GM13976 (cell line): Measurements from ENCODE around the gene NABP1.

ENCODE experiments used
- DNase-seq: peaks from one replicate; pipeline ENCODE4 v3.0.0; 2012; ENCODE audit warnings: low spot score
- CTCF ChIP-seq: IDR thresholded peaks from 2 replicates; pipeline ENCODE4 v1.5.1; 2012; ENCODE audit warnings: borderline replicate concordance, mild to moderate bottlenecking; ENCODE audit not compliant: insufficient read depth; ENCODE audit errors: extremely low read depth, missing control alignments, control extremely low read depth
- in situ Hi-C: fragments of 300-500 bp; cut with MboI; formaldehyde crosslinking; loops from one replicate; pipeline ENCODE4 v1.12.0; 2022; ENCODE audit warnings: low sequenced_read_pairs, mixed read lengths, inconsistent platforms; ENCODE audit not compliant: unreplicated experiment

NABP1 gene

GRCh38 chr2:191649519-191649918 lies 28.4 kb upstream of the NABP1 start:
- in situ Hi-C loops: no loop called here
- no peak for TF ChIP-seq CTCF

GRCh38 chr2:191650896-191651773 lies 26.8 kb upstream of the NABP1 start:
- in situ Hi-C loops: no loop called here
- peak; percentile 49 for DNase-seq
- no peak for TF ChIP-seq CTCF

More at GRCh38 chr2:191649519-191649918, 28.4 kb upstream of the NABP1 start:
- DNase-seq: no peak

DNA sequence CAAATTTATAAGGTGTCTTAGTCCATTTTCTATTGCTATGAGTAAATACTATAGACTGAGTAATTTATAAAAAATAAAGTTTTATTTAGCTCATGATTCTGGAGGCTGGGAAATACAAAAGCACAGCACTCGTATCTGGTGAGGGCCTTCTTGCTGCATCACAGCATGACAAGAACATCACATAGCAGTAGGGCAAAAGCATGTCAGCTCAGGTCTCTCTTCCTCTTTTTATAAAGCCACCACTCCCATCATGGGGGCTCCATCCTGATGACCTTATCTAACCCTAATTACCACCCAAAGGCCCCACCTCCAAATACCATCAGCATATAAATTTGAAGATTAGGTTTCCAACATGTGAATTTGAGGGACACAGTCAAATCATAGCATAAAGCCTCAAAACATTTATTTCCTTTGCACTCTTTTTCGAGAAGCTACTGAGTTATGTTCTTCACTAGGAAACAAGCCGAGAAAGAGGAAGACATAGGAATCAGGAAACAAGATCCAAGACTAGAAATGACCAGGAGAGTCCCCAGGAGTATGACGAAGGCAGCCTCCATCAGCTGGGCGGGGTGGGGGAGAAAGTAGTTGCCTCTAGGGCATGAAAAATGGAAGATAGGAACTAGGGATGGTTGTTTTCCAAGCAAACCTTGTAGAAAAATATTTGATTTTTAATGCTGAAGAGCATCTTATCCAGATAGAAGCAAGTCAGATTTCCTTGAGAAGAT lies 24.1 kb upstream of the NABP1 start:
- DNase-seq: no peak
- TF ChIP-seq CTCF: no peak
- in situ Hi-C loops: no loop called here

DNA sequence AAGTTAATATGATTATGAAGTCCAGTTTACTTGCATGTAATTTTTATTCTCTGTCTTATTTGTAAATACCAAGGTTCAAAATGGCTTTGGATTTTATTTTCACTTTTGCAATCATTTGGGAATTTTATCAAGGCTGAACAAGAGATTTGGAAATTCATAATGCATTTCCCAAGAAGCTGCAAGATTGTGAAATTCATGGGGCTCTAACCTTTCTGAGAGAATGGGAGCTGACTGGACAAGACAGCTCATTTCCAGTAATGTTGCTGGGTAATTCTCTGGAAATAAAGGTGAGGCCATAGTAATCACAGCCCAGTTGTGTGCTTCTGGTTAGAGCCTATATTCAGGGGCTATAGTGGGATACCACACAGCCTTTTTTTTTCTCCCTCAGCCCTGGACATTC lies 21.5 kb upstream of the NABP1 start:
- in situ Hi-C loops: no loop called here
- DNase-seq: no peak
- no peak for TF ChIP-seq CTCF

- in situ Hi-C loops: no loop called here
- no peak for TF ChIP-seq CTCF
- no peak for DNase-seq
Measured at GRCh38 chr2:191656792-191657191, 21.1 kb upstream of the NABP1 start.

- in situ Hi-C loops: no loop called here
- TF ChIP-seq CTCF: no peak
- no peak for DNase-seq
Measured at GRCh38 chr2:191657977-191658376, 20.0 kb upstream of the NABP1 start.
